HUES48 (cell line): ENCODE results near the gene TBC1D22A.

Experiments used
- H3K27ac ChIP-seq: one replicate; pipeline ENCODE4 v1.7.0; 2013; ENCODE audit warnings: low read depth, low read length, inconsistent platforms
- H3K27me3 ChIP-seq: 2 replicates; pipeline ENCODE4 v1.6.1; 2013; ENCODE audit warnings: mild to moderate bottlenecking, low read length; ENCODE audit not compliant: control insufficient read depth, insufficient read depth
- H3K36me3 ChIP-seq: 2 replicates; pipeline ENCODE4 v1.6.1; 2013; ENCODE audit warnings: low read length; ENCODE audit not compliant: control insufficient read depth, insufficient read depth
- H3K4me1 ChIP-seq: 2 replicates; pipeline ENCODE4 v1.6.1; 2013; ENCODE audit warnings: mild to moderate bottlenecking, low read length; ENCODE audit not compliant: control insufficient read depth, insufficient read depth
- H3K4me3 ChIP-seq: 2 replicates; pipeline ENCODE4 v1.5.1; 2013; ENCODE audit warnings: mild to moderate bottlenecking, low read depth, low read length
- H3K9ac ChIP-seq: 2 replicates; pipeline ENCODE4 v1.6.1; 2013; ENCODE audit warnings: mild to moderate bottlenecking, low read depth, low read length, moderate library complexity
- H3K9me3 ChIP-seq: 2 replicates; pipeline ENCODE4 v1.6.1; 2013; ENCODE audit warnings: low read length; ENCODE audit not compliant: control insufficient read depth, insufficient read depth

TBC1D22A gene

GRCh38 chr22:47023871-47024270 lies 261.4 kb downstream of the TBC1D22A start:
- Histone ChIP-seq H3K4me3 (no peak overlapping the region), H3K9ac (no peak overlapping the region), H3K4me1 (peaks cover 25% of the 10 kb centered on the region), H3K27ac (no peak overlapping the region), H3K27me3 (peaks cover 5% of the 10 kb centered on the region), H3K9me3 (peaks cover 13% of the 10 kb centered on the region), H3K36me3 (no peaks in the 10 kb centered on the region)

- no peak overlapping the region for H3K9ac ChIP-seq
- H3K4me3 ChIP-seq: peak overlapping the region; percentile 41
- peaks cover 6% of the 10 kb centered on the region for H3K27me3 ChIP-seq
- H3K36me3 ChIP-seq: no peaks in the 10 kb centered on the region
- no peaks in the 10 kb centered on the region for H3K9me3 ChIP-seq
- H3K4me1 ChIP-seq: peaks cover 31% of the 10 kb centered on the region
- H3K27ac ChIP-seq: no peak overlapping the region
Measured at GRCh38 chr22:47027766-47028165, 265.3 kb downstream of the TBC1D22A start.

- no peak overlapping the region for H3K9ac ChIP-seq
- H3K4me1 ChIP-seq: peaks cover 31% of the 10 kb centered on the region
- H3K27ac ChIP-seq: no peak overlapping the region
- H3K27me3 ChIP-seq: peaks cover 6% of the 10 kb centered on the region
- no peak overlapping the region for H3K4me3 ChIP-seq
- H3K36me3 ChIP-seq: no peaks in the 10 kb centered on the region
- H3K9me3 ChIP-seq: no peaks in the 10 kb centered on the region
Measured at GRCh38 chr22:47029244-47030074, 267.0 kb downstream of the TBC1D22A start.

GRCh38 chr22:47030143-47030661 lies 267.8 kb downstream of the TBC1D22A start:
- H3K27me3 ChIP-seq: peaks cover 6% of the 10 kb centered on the region
- peaks cover 31% of the 10 kb centered on the region for H3K4me1 ChIP-seq
- H3K9me3 ChIP-seq: no peaks in the 10 kb centered on the region
- H3K27ac ChIP-seq: no peak overlapping the region
- no peak overlapping the region for H3K4me3 ChIP-seq
- no peaks in the 10 kb centered on the region for H3K36me3 ChIP-seq
- H3K9ac ChIP-seq: no peak overlapping the region

GRCh38 chr22:47030881-47031627 lies 268.6 kb downstream of the TBC1D22A start:
- Histone ChIP-seq H3K36me3 (no peaks in the 10 kb centered on the region), H3K9ac (no peak overlapping the region), H3K27me3 (peaks cover 6% of the 10 kb centered on the region), H3K4me3 (no peak overlapping the region), H3K27ac (no peak overlapping the region), H3K4me1 (peaks cover 31% of the 10 kb centered on the region), H3K9me3 (no peaks in the 10 kb centered on the region)

GRCh38 chr22:47031628-47031915 lies 269.1 kb downstream of the TBC1D22A start:
- Histone ChIP-seq H3K9me3 (no peaks in the 10 kb centered on the region), H3K27me3 (peaks cover 6% of the 10 kb centered on the region), H3K9ac (no peak overlapping the region), H3K4me3 (no peak overlapping the region), H3K27ac (no peak overlapping the region), H3K4me1 (peaks cover 28% of the 10 kb centered on the region), H3K36me3 (no peaks in the 10 kb centered on the region)

- no peak overlapping the region for H3K9ac ChIP-seq
- H3K4me3 ChIP-seq: no peak overlapping the region
- peaks cover 6% of the 10 kb centered on the region for H3K27me3 ChIP-seq
- no peak overlapping the region for H3K27ac ChIP-seq
- H3K36me3 ChIP-seq: no peaks in the 10 kb centered on the region
- no peaks in the 10 kb centered on the region for H3K9me3 ChIP-seq
- peaks cover 21% of the 10 kb centered on the region for H3K4me1 ChIP-seq
Measured at GRCh38 chr22:47032091-47032943, 269.9 kb downstream of the TBC1D22A start.

- Histone ChIP-seq H3K4me1 (peaks cover 13% of the 10 kb centered on the region), H3K36me3 (no peaks in the 10 kb centered on the region), H3K4me3 (no peak overlapping the region), H3K27me3 (peaks cover 6% of the 10 kb centered on the region), H3K9me3 (no peaks in the 10 kb centered on the region), H3K27ac (no peak overlapping the region), H3K9ac (no peak overlapping the region)
Measured at GRCh38 chr22:47032956-47033647, 270.7 kb downstream of the TBC1D22A start.

- no peak overlapping the region for H3K4me3 ChIP-seq
- H3K9me3 ChIP-seq: no peaks in the 10 kb centered on the region
- H3K27ac ChIP-seq: no peak overlapping the region
- H3K4me1 ChIP-seq: peaks cover 8% of the 10 kb centered on the region
- H3K9ac ChIP-seq: no peak overlapping the region
- H3K27me3 ChIP-seq: peaks cover 3% of the 10 kb centered on the region
- no peaks in the 10 kb centered on the region for H3K36me3 ChIP-seq
Measured at GRCh38 chr22:47033648-47034000, 271.2 kb downstream of the TBC1D22A start.

GRCh38 chr22:47034076-47034808 lies 271.8 kb downstream of the TBC1D22A start:
- H3K4me3 ChIP-seq: no peak overlapping the region
- no peaks in the 10 kb centered on the region for H3K27me3 ChIP-seq
- no peak overlapping the region for H3K27ac ChIP-seq
- H3K9me3 ChIP-seq: no peaks in the 10 kb centered on the region
- H3K9ac ChIP-seq: no peak overlapping the region
- H3K36me3 ChIP-seq: no peaks in the 10 kb centered on the region
- peaks cover 5% of the 10 kb centered on the region; the same call in 1 of the 2 replicates for H3K4me1 ChIP-seq
